SK-N-SH treated with all-trans-retinoic acid at 6 μM for 48 hours (cell line): Measurements from ENCODE around the gene ZNF770.
"Not testable (repeated sequence)": the region's sequence is repeated elsewhere in the genome, so short reads cannot be mapped to it uniquely, and the experiment has no call there.

Experiments
- ATAC-seq: fragments of 200-7000 bp; cut with Tn5 transposase; 3 replicates; pipeline ENCODE4 v1.9.1; 2020; ENCODE audit warnings: mild to moderate bottlenecking, moderate library complexity
- ARNTL ChIP-seq: fragments of 450-650 bp; formaldehyde crosslinking; IDR thresholded peaks from 2 replicates; pipeline ENCODE4 v1.5.0; 2020; ENCODE audit warnings: low read depth, mild to moderate bottlenecking, moderate library complexity, borderline replicate concordance
- BACH2 ChIP-seq: fragments of 250-450 bp; sonication (Bioruptor Pico); IDR thresholded peaks from 2 replicates; pipeline ENCODE4 v1.9.0; 2021; ENCODE audit warnings: mild to moderate bottlenecking, borderline replicate concordance
- CREB5 ChIP-seq: fragments of 250-450 bp; sonication (Bioruptor Pico); IDR thresholded peaks from 2 replicates; pipeline ENCODE4 v1.5.1; 2020; ENCODE audit warnings: low read depth, mild to moderate bottlenecking, moderate library complexity
- CSDC2 ChIP-seq: fragments of 250-450 bp; sonication (Bioruptor Pico); IDR thresholded peaks from 2 replicates; pipeline ENCODE4 v1.5.0; 2020; ENCODE audit warnings: mild to moderate bottlenecking, moderate library complexity
- CSRNP3 ChIP-seq: fragments of 250-450 bp; sonication (Bioruptor Pico); IDR thresholded peaks from 2 replicates; pipeline ENCODE4 v1.5.1; 2021; ENCODE audit warnings: mild to moderate bottlenecking, moderate library complexity
- ESRRG ChIP-seq: fragments of 250-450 bp; sonication (Bioruptor Pico); IDR thresholded peaks from 2 replicates; pipeline ENCODE4 v1.6.1; 2021; ENCODE audit warnings: mild to moderate bottlenecking
- GLIS3 ChIP-seq: fragments of 250-450 bp; sonication (Bioruptor Pico); IDR thresholded peaks from 2 replicates; pipeline ENCODE4 v1.5.0; 2020; ENCODE audit warnings: mild to moderate bottlenecking, moderate library complexity
- ISL1 ChIP-seq: fragments of 250-450 bp; sonication (Bioruptor Pico); IDR thresholded peaks from 2 replicates; pipeline ENCODE4 v2.1.2; 2022; ENCODE audit warnings: mild to moderate bottlenecking, moderate library complexity
- OSR1 ChIP-seq: fragments of 250-450 bp; sonication (Bioruptor Pico); IDR thresholded peaks from 2 replicates; pipeline ENCODE4 v1.8.0; 2022; ENCODE audit warnings: moderate library complexity, mild to moderate bottlenecking, inconsistent platforms
- PPARA ChIP-seq: fragments of 250-450 bp; sonication (Bioruptor Pico); IDR thresholded peaks from 2 replicates; pipeline ENCODE4 v1.5.0; 2020; ENCODE audit warnings: mild to moderate bottlenecking, borderline replicate concordance
- RARB ChIP-seq: fragments of 250-450 bp; sonication (Bioruptor Pico); IDR thresholded peaks from 2 replicates; pipeline ENCODE4 v1.8.0; 2021; ENCODE audit warnings: mild to moderate bottlenecking, moderate library complexity
- SNAI2 ChIP-seq: fragments of 250-450 bp; sonication (Bioruptor Pico); IDR thresholded peaks from 2 replicates; pipeline ENCODE4 v1.5.0; 2020; ENCODE audit warnings: mild to moderate bottlenecking, moderate library complexity
- TCF4 ChIP-seq: fragments of 250-450 bp; sonication (Bioruptor Pico); IDR thresholded peaks from 2 replicates; pipeline ENCODE4 v1.8.0; 2021; ENCODE audit warnings: mild to moderate bottlenecking, moderate library complexity, borderline replicate concordance
- TSHZ2 ChIP-seq: fragments of 250-450 bp; sonication (Bioruptor Pico); IDR thresholded peaks from 2 replicates; pipeline ENCODE4 v1.5.0; 2020; ENCODE audit warnings: mild to moderate bottlenecking, moderate library complexity
- ZC3H10 ChIP-seq: fragments of 250-450 bp; sonication (Bioruptor Pico); IDR thresholded peaks from 2 replicates; pipeline ENCODE4 v1.5.1; 2021; ENCODE audit warnings: mild to moderate bottlenecking, moderate library complexity
- ZFP3 ChIP-seq: fragments of 250-450 bp; sonication (Bioruptor Pico); IDR thresholded peaks from 2 replicates; pipeline ENCODE4 v1.5.0; 2020; ENCODE audit warnings: mild to moderate bottlenecking, moderate library complexity
- ZNF565 ChIP-seq: fragments of 450-650 bp; formaldehyde crosslinking; conservative IDR thresholded peaks from 2 replicates; pipeline ENCODE4 v1.5.0; 2020; ENCODE audit warnings: low read depth, mild to moderate bottlenecking, moderate library complexity
- ZNF8 ChIP-seq: fragments of 450-650 bp; formaldehyde crosslinking; IDR thresholded peaks from 2 replicates; pipeline ENCODE4 v1.5.0; 2020; ENCODE audit warnings: mild to moderate bottlenecking, moderate library complexity
- TF ChIP-seq, protein P1 (sequence below): fragments of 250-450 bp; sonication (Bioruptor Pico); IDR thresholded peaks from 2 replicates; pipeline ENCODE4 v1.8.0; 2020; ENCODE audit warnings: mild to moderate bottlenecking, moderate library complexity, borderline replicate concordance
- TF ChIP-seq, protein P2 (sequence below): fragments of 250-450 bp; sonication (Bioruptor Pico); IDR thresholded peaks from 2 replicates; pipeline ENCODE4 v1.8.0; 2021; ENCODE audit warnings: low read depth, mild to moderate bottlenecking, moderate library complexity, borderline replicate concordance

The ZNF770 gene

GRCh38 chr15:34984889-34985630 lies 3.0 kb downstream of the ZNF770 start:
- TF ChIP-seq PPARA (CRISPR knock-in tag), result no peak
- TF ChIP-seq OSR1, result no peak
- ATAC-seq, result no peak

- TF ChIP-seq TCF4 (CRISPR knock-in tag) (no peak), CREB5 (CRISPR knock-in tag) (no peak), ZC3H10 (CRISPR knock-in tag) (no peak), SNAI2 (CRISPR knock-in tag) (no peak), CSDC2 (CRISPR knock-in tag) (no peak), GLIS3 (CRISPR knock-in tag) (no peak), CSRNP3 (CRISPR knock-in tag) (no peak), TSHZ2 (CRISPR knock-in tag) (no peak)
- no peak for ATAC-seq
These were observed 11.3 kb downstream of the ZNF770 start for GRCh38 chr15:34976743-34977142.

DNA sequence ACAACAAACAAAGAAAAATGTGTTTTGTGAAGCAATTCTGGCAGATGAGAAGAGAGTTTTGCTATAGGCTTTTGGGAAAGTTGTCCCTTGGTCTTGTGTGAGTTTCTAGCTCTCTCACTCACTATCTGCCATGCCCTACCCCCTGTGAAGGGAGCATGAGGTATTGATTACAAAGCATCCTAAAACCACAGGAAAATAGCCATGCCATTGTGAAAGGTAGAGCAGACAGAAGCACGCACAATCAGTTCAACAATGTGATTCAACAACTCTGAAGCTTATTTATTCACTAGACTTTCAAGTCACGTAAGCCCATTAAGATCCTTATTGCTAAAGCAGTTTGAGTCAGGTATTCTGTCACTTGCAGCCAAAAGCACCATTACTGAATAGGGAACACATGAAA lies 12.0 kb downstream of the ZNF770 start:
- TF ChIP-seq, protein P1, sequence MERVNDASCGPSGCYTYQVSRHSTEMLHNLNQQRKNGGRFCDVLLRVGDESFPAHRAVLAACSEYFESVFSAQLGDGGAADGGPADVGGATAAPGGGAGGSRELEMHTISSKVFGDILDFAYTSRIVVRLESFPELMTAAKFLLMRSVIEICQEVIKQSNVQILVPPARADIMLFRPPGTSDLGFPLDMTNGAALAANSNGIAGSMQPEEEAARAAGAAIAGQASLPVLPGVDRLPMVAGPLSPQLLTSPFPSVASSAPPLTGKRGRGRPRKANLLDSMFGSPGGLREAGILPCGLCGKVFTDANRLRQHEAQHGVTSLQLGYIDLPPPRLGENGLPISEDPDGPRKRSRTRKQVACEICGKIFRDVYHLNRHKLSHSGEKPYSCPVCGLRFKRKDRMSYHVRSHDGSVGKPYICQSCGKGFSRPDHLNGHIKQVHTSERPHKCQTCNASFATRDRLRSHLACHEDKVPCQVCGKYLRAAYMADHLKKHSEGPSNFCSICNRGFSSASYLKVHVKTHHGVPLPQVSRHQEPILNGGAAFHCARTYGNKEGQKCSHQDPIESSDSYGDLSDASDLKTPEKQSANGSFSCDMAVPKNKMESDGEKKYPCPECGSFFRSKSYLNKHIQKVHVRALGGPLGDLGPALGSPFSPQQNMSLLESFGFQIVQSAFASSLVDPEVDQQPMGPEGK (CRISPR knock-in tag), result no peak
- TF ChIP-seq CSDC2 (CRISPR knock-in tag) (no peak), RARB (CRISPR knock-in tag) (no peak), GLIS3 (CRISPR knock-in tag) (no peak), ZNF8 (no peak), ISL1 (CRISPR knock-in tag) (no peak), BACH2 (CRISPR knock-in tag) (no peak)
- TF ChIP-seq, all 23 proteins: peak for 0
- ATAC-seq, result no peak

- TF ChIP-seq ARNTL (no peak), ZFP3 (CRISPR knock-in tag) (no peak), ZNF8 (no peak), BACH2 (CRISPR knock-in tag) (no peak), ZNF565 (no peak), OSR1 (no peak), ESRRG (CRISPR knock-in tag) (no peak), RARB (CRISPR knock-in tag) (no peak)
- TF ChIP-seq, protein P1 (CRISPR knock-in tag), result no peak
- TF ChIP-seq, protein P2, sequence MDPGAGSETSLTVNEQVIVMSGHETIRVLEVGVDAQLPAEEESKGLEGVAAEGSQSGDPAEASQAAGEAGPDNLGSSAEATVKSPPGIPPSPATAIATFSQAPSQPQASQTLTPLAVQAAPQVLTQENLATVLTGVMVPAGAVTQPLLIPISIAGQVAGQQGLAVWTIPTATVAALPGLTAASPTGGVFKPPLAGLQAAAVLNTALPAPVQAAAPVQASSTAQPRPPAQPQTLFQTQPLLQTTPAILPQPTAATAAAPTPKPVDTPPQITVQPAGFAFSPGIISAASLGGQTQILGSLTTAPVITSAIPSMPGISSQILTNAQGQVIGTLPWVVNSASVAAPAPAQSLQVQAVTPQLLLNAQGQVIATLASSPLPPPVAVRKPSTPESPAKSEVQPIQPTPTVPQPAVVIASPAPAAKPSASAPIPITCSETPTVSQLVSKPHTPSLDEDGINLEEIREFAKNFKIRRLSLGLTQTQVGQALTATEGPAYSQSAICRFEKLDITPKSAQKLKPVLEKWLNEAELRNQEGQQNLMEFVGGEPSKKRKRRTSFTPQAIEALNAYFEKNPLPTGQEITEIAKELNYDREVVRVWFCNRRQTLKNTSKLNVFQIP (CRISPR knock-in tag), result no peak
- ATAC-seq, result no peak
These were observed 14.6 kb downstream of the ZNF770 start for GRCh38 chr15:34973512-34973911.

- not testable (repeated sequence) for ATAC-seq
These were observed 17.9 kb downstream of the ZNF770 start for GRCh38 chr15:34970098-34970643.
